Endothelial cell (in vitro differentiated cells): ENCODE data around the gene FGF11. TPM values are rescaled to one million over a fixed set of nuclear protein-coding genes. Genes with fewer than 3 reads are reported as not detected.

Experiments
- DNase-seq: peaks from one replicate; pipeline ENCODE4 v3.0.0; 2021; ENCODE audit warnings: low spot score
- H3K27ac Mint-ChIP-seq: one replicate; pipeline ENCODE4 v1.8.0; 2021; ENCODE audit warnings: mixed read lengths, inconsistent platforms; ENCODE audit not compliant: unreplicated experiment
- H3K27me3 Mint-ChIP-seq: one replicate; pipeline ENCODE4 v1.8.0; 2021; ENCODE audit warnings: mild to moderate bottlenecking, moderate library complexity, mixed read lengths, inconsistent platforms; ENCODE audit not compliant: unreplicated experiment
- H3K36me3 Mint-ChIP-seq: one replicate; pipeline ENCODE4 v1.8.0; 2021; ENCODE audit warnings: mild to moderate bottlenecking, low read depth, mixed read lengths, inconsistent platforms; ENCODE audit not compliant: unreplicated experiment
- H3K4me1 Mint-ChIP-seq: one replicate; pipeline ENCODE4 v1.8.0; 2021; ENCODE audit warnings: mild to moderate bottlenecking, mixed read lengths, inconsistent platforms; ENCODE audit not compliant: unreplicated experiment
- H3K4me3 Mint-ChIP-seq: one replicate; pipeline ENCODE4 v1.8.0; 2021; ENCODE audit warnings: mild to moderate bottlenecking, mixed read lengths, inconsistent platforms; ENCODE audit not compliant: unreplicated experiment
- H3K9me3 Mint-ChIP-seq: one replicate; pipeline ENCODE4 v1.8.0; 2021; ENCODE audit warnings: mixed read lengths, inconsistent platforms; ENCODE audit not compliant: unreplicated experiment
- CTCF ChIP-seq: fragments of 200-600 bp; sonication (generic); IDR thresholded peaks from one replicate; pipeline ENCODE4 v1.5.0; 2021; ENCODE audit warnings: antibody characterized with exemption; ENCODE audit not compliant: unreplicated experiment
- total RNA-seq: library from RNA; stranded (reverse); fragmentation: NEBNext Ultra II Directional; extraction: Animal tissue kit (Norgen Biotek cat#: 25700); gene quantifications from one replicate; pipeline ENCODE4 v1.2.1, GENCODE V29; 2021; ENCODE audit not compliant: unreplicated experiment

FGF11 gene
- total RNA-seq, 1 donor from 2014 or later: 19.7 TPM

GRCh38 chr17:7429722-7430121, 9.6 kb upstream of the FGF11 start:
- no peak for TF ChIP-seq CTCF
- Mint-ChIP-seq H3K36me3 (no peaks in the 10 kb centered on the region), H3K27ac (no peak overlapping the region), H3K9me3 (no peaks in the 10 kb centered on the region), H3K27me3 (peaks cover 7% of the 10 kb centered on the region), H3K4me3 (no peak overlapping the region), H3K4me1 (no peaks in the 10 kb centered on the region)
- DNase-seq: no peak

GRCh38 chr17:7431231-7431630, 8.1 kb upstream of the FGF11 start:
- no peak for DNase-seq
- Mint-ChIP-seq H3K36me3 (no peaks in the 10 kb centered on the region), H3K4me3 (no peak overlapping the region), H3K4me1 (peaks cover 8% of the 10 kb centered on the region), H3K27ac (peak overlapping the region; percentile 45), H3K27me3 (peaks cover 5% of the 10 kb centered on the region), H3K9me3 (no peaks in the 10 kb centered on the region)
- no peak for TF ChIP-seq CTCF

- no peak for DNase-seq
- Mint-ChIP-seq H3K9me3 (no peaks in the 10 kb centered on the region), H3K27me3 (peaks cover 6% of the 10 kb centered on the region), H3K4me1 (peaks cover 8% of the 10 kb centered on the region), H3K27ac (no peak overlapping the region), H3K4me3 (no peak overlapping the region), H3K36me3 (no peaks in the 10 kb centered on the region)
- TF ChIP-seq CTCF: no peak
Measured at GRCh38 chr17:7432296-7432695, 7.0 kb upstream of the FGF11 start.

- peaks cover 20% of the 10 kb centered on the region for H3K27me3 Mint-ChIP-seq
- no peaks in the 10 kb centered on the region for H3K9me3 Mint-ChIP-seq
- no peaks in the 10 kb centered on the region for H3K36me3 Mint-ChIP-seq
- peak overlapping the region; percentile 90 for H3K4me3 Mint-ChIP-seq
- TF ChIP-seq CTCF: peak; percentile 28
- DNase-seq: peak; percentile 60
- peaks cover 23% of the 10 kb centered on the region for H3K4me1 Mint-ChIP-seq
- peak overlapping the region; percentile 31 for H3K27ac Mint-ChIP-seq
Measured at GRCh38 chr17:7435676-7436555, 3.4 kb upstream of the FGF11 start.
